ENCODE measurements around the gene UGCG. TPM values are rescaled to one million over a fixed set of nuclear protein-coding genes. Genes with fewer than 3 reads are reported as not detected.

The UGCG gene
- 27.6 and 40.9 TPM in 2 replicates for total RNA-seq (2014; rRNA removed; shearing (Covaris generic))

DNA sequence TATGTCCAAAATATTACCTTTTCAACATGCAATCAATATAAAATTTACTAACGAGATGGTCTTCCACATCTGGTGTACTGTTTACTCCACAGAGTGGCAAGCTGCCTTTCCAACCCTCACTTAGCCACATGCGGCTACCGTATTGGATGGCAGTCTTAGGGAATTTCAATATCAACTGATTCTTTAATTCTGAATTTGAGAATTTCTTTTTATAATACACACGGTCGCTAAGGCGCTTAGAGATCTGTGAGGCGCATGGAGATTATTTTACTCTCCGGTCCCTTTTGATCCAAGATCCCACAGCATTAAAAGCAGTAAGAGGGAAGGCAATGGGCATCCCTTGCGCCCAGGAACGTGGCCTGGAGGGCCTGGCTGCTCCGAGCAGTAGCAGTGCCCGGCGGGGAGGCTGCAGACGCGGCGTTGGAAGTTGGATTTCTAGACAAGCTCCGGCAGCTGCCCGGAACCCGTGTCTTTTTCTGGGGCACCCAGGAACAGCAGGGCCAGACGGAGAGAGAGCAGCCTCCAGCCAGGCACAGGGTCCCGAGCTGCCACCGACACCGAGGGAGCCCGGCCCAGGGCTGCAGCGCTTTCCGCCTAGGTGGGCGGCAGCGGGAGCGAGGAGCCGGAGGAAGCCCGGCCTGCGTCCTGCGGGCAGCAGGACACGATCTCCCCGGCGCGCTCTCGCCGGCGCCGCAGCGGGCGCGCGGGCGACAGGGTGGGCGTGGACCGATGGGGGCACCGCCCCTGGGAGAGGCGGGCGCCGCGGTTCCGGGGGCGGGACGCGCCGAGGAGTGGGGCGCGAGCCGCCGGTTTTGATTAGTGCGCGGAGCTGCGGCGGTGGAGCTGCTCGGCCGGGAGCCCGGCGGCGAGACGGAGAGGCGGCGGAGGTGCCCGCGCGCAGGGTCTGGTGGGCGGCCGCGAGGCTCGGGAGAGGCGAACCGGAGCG lies at the start of gene UGCG:
TSS of gene UGCG (plus strand) at position 819 of the 946 bp plus-strand sequence. CDS start 402 bp downstream, outside the sequence.
- H3K36me3 ChIP-seq (replicated peaks; ENCODE audit: control insufficient read depth, insufficient read depth, low read length): no peaks in the 10 kb centered on the region
- H3K27me3 ChIP-seq (ENCODE audit: control insufficient read depth, insufficient read depth, low read length): no peaks in the 10 kb centered on the region
- peak within 1 kb of the TSS; percentile 65 for H3K4me3 ChIP-seq (ENCODE audit: insufficient read depth, low read depth, low read length)
- peak; percentile 98 for DNase-seq

DNA sequence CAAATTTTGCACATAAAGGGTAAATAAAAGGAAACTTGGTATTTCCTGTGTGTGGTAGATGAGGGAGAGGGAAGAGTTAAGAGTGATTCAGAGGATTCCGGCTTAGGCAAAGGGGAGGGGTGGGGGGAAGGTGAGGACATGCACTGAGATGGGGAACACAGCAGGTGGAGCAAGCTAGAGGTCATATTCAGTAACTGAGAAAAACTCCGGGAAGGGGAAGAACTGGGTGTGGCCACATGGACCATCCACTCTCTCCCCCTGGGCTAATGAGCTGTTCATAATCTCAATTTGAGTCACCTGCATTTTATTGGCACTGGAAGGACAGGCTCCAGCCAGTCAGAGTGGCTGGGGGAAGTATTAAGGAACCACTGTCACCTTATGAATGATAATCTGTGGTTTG lies 45.1 kb upstream of the UGCG start:
- Histone ChIP-seq H3K36me3 (replicated peaks; ENCODE audit: control insufficient read depth, insufficient read depth, low read length) (no peaks in the 10 kb centered on the region), H3K4me3 (ENCODE audit: insufficient read depth, low read depth, low read length) (no peak overlapping the region), H3K27me3 (ENCODE audit: control insufficient read depth, insufficient read depth, low read length) (no peaks in the 10 kb centered on the region)
- DNase-seq: peak; percentile 58

- H3K27me3 ChIP-seq (ENCODE audit: control insufficient read depth, insufficient read depth, low read length): no peaks in the 10 kb centered on the region
- no peak overlapping the region for H3K4me3 ChIP-seq (ENCODE audit: insufficient read depth, low read depth, low read length)
- no peak for DNase-seq
- no peaks in the 10 kb centered on the region for H3K36me3 ChIP-seq (replicated peaks; ENCODE audit: control insufficient read depth, insufficient read depth, low read length)
These were observed 44.3 kb upstream of the UGCG start for GRCh38 chr9:111852291-111852690.

- Histone ChIP-seq H3K4me3 (ENCODE audit: insufficient read depth, low read depth, low read length) (no peak overlapping the region), H3K27me3 (ENCODE audit: control insufficient read depth, insufficient read depth, low read length) (no peaks in the 10 kb centered on the region)
These were observed 43.2 kb upstream of the UGCG start for GRCh38 chr9:111853450-111853827.

GRCh38 chr9:111854799-111855198 lies 41.8 kb upstream of the UGCG start:
- Histone ChIP-seq H3K36me3 (replicated peaks; ENCODE audit: control insufficient read depth, insufficient read depth, low read length) (no peaks in the 10 kb centered on the region), H3K4me3 (ENCODE audit: insufficient read depth, low read depth, low read length) (no peak overlapping the region), H3K27me3 (ENCODE audit: control insufficient read depth, insufficient read depth, low read length) (no peaks in the 10 kb centered on the region)
- DNase-seq: no peak

More at GRCh38 chr9:111853450-111853827, 43.2 kb upstream of the UGCG start:
- DNase-seq: no peak
- H3K36me3 ChIP-seq (replicated peaks; ENCODE audit: control insufficient read depth, insufficient read depth, low read length): no peaks in the 10 kb centered on the region

GRCh38 chr9:111857555-111858211 lies 38.9 kb upstream of the UGCG start:
- H3K27me3 ChIP-seq (ENCODE audit: control insufficient read depth, insufficient read depth, low read length): no peaks in the 10 kb centered on the region
- no peaks in the 10 kb centered on the region for H3K36me3 ChIP-seq (replicated peaks; ENCODE audit: control insufficient read depth, insufficient read depth, low read length)
- no peak for DNase-seq
- H3K4me3 ChIP-seq (ENCODE audit: insufficient read depth, low read depth, low read length): no peak overlapping the region

- Histone ChIP-seq H3K27me3 (ENCODE audit: control insufficient read depth, insufficient read depth, low read length) (no peaks in the 10 kb centered on the region), H3K36me3 (replicated peaks; ENCODE audit: control insufficient read depth, insufficient read depth, low read length) (no peaks in the 10 kb centered on the region), H3K4me3 (ENCODE audit: insufficient read depth, low read depth, low read length) (no peak overlapping the region)
- DNase-seq: no peak
These were observed 36.2 kb upstream of the UGCG start for GRCh38 chr9:111860443-111860842.

- no peaks in the 10 kb centered on the region for H3K27me3 ChIP-seq (ENCODE audit: control insufficient read depth, insufficient read depth, low read length)
- H3K36me3 ChIP-seq (replicated peaks; ENCODE audit: control insufficient read depth, insufficient read depth, low read length): no peaks in the 10 kb centered on the region
- H3K4me3 ChIP-seq (ENCODE audit: insufficient read depth, low read depth, low read length): no peak overlapping the region
- no peak for DNase-seq
These were observed 33.0 kb upstream of the UGCG start for GRCh38 chr9:111863636-111864035.

DNA sequence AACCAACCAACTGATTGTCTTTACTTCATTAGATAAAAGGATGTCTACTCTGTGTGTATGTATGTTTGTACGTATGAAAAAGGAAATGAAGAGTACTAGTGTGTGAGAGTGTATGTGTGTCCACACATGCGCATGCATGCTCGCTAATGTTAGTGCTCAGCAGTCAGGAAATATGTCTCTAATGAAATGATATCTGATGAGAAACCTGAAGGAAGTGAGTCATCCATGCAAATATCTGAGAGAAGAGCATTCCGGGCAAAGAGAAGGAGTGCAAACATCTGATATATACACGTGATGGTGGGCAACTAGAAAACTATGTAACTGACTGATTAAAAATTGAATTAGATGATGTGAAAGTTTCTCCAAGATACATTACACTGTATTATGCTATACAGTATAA lies 29.6 kb upstream of the UGCG start:
- H3K27me3 ChIP-seq (ENCODE audit: control insufficient read depth, insufficient read depth, low read length): no peaks in the 10 kb centered on the region
- no peak overlapping the region for H3K4me3 ChIP-seq (ENCODE audit: insufficient read depth, low read depth, low read length)
- no peak for DNase-seq
- no peaks in the 10 kb centered on the region for H3K36me3 ChIP-seq (replicated peaks; ENCODE audit: control insufficient read depth, insufficient read depth, low read length)

GRCh38 chr9:111868475-111868874 lies 28.1 kb upstream of the UGCG start:
- no peaks in the 10 kb centered on the region for H3K36me3 ChIP-seq (replicated peaks; ENCODE audit: control insufficient read depth, insufficient read depth, low read length)
- no peak overlapping the region for H3K4me3 ChIP-seq (ENCODE audit: insufficient read depth, low read depth, low read length)
- H3K27me3 ChIP-seq (ENCODE audit: control insufficient read depth, insufficient read depth, low read length): no peaks in the 10 kb centered on the region
- DNase-seq: peak; percentile 44

- no peaks in the 10 kb centered on the region for H3K27me3 ChIP-seq (ENCODE audit: control insufficient read depth, insufficient read depth, low read length)
- no peaks in the 10 kb centered on the region for H3K36me3 ChIP-seq (replicated peaks; ENCODE audit: control insufficient read depth, insufficient read depth, low read length)
- no peak for DNase-seq
- H3K4me3 ChIP-seq (ENCODE audit: insufficient read depth, low read depth, low read length): no peak overlapping the region
These were observed 25.7 kb upstream of the UGCG start for GRCh38 chr9:111870774-111871498.

GRCh38 chr9:111871499-111871855 lies 25.1 kb upstream of the UGCG start:
- Histone ChIP-seq H3K4me3 (ENCODE audit: insufficient read depth, low read depth, low read length) (no peak overlapping the region), H3K36me3 (replicated peaks; ENCODE audit: control insufficient read depth, insufficient read depth, low read length) (no peaks in the 10 kb centered on the region), H3K27me3 (ENCODE audit: control insufficient read depth, insufficient read depth, low read length) (no peaks in the 10 kb centered on the region)
- DNase-seq: no peak

GRCh38 chr9:111872886-111873285 lies 23.7 kb upstream of the UGCG start:
- H3K27me3 ChIP-seq (ENCODE audit: control insufficient read depth, insufficient read depth, low read length): no peaks in the 10 kb centered on the region
- no peak for DNase-seq
- no peaks in the 10 kb centered on the region for H3K36me3 ChIP-seq (replicated peaks; ENCODE audit: control insufficient read depth, insufficient read depth, low read length)
- no peak overlapping the region for H3K4me3 ChIP-seq (ENCODE audit: insufficient read depth, low read depth, low read length)

DNA sequence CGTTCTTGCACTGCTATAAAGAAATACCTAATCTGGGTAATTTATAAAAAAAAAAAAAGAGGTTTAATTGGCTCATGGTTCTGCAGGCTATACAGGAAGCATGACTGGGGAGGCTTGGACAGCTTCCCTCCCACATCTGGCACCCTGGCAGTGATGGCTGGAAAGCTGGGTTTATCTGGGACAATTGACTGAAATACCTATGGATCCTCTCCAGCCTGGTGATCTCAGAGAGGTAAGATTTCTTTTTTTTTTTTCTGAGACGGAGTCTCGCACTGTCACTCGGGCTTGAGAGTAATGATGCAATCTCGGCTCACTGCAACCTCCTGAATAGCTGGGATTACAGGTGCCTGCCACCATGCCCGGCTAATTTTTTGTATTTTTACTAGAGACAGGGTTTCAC lies 22.7 kb upstream of the UGCG start:
- Histone ChIP-seq H3K4me3 (ENCODE audit: insufficient read depth, low read depth, low read length) (no peak overlapping the region), H3K36me3 (replicated peaks; ENCODE audit: control insufficient read depth, insufficient read depth, low read length) (no peaks in the 10 kb centered on the region), H3K27me3 (ENCODE audit: control insufficient read depth, insufficient read depth, low read length) (no peaks in the 10 kb centered on the region)
- no peak for DNase-seq

All from H7 (cell line).